NCI-H2171 (cell line): ENCODE results near the gene GNAT2.
A peak's percentile ranks its signal among the peaks of the same experiment; 100 is the strongest.

Source experiments
- DNase-seq: peaks from one replicate; lab custom pipeline; 2025; lab: John Stamatoyannopoulos, UW

GNAT2 gene

DNA sequence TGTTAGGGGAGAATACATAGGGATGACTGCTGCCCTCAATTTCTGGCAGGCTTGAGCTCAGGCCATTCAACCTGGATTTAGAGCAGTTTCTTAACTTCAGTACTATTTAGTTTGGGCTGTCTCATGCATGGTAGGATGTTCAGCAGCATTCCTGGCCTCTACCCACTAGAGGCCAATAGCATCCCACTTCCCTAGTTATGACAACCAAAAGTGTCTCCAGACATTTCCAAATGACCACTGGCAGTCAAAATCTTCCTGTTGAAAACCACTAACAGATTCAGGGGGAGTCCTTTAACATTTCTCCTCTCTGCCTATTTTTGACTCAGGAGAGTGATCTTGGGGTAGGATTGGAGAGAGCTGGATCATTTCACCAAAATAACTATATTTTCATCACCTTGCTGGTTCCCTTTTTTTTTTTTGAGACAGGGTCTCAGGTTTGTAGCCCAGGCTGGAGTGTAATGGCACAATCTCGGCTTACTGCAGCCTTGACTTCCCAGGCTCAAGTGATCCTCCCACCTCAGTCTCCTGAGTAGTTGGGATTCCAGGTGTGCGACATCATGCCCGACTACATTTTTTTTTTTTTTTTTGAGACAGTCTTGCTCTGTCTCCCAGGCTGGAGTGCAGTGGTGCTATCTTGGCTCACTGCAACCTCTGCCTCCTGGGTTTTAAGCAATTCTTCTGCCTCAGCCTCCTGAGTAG, 8.7 kb downstream of the GNAT2 start:
- no peak for DNase-seq

DNA sequence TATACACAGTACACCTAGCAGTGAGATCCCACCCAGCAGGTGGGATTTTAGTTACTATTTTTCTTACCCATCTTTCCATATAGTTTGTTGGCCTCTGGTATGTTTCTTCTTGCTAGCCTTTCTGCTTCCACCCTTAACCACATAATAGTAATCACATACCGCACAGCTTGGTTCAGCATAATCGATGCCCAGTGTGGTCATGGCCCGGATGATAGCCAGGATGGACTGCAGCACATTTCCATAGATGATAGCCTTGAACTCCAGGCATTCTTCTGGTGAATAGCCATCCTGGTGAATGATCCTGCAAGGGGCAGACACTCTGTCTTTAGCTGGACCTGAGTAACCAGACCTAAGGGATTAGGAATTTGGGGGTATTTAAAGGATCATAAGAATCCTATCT, 9.5 kb downstream of the GNAT2 start:
- no peak for DNase-seq

DNA sequence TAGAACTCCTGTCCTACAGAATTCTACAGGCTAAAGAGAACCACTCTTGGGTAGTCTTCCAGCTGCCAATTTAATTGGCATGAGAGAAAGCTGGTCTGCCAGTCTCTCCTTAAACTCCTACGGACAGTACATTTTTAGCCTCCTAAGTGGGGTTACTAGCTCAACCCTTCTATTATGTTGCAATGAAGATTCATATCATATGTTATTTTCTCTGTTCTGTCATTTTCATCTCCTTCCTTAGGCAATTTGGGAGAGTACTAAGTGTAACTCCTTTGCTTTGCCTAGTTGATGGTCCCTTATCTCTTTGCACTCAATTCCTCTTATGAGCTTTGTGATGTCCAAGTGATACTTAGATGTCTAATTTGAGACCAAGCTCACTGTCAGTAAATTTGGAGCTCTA, 14.0 kb downstream of the GNAT2 start:
- DNase-seq = no peak

DNA sequence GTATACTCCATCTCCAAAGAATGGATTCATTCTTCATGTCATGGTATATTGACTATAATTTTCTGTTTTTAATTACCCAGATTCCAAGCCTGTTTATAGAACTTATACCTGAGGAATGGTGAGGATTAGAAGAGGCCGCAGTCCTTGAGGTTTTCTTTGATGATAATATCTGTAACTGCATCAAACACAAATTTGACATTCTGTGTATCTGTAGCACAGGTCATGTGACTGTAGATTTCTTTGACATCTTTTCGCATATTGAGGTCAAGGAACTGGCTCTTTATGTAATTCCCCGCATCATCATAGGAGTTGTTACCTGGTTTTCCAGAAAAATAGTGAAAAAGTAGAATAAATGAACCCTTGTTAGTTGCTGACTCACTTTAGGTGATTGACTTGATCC, 16.2 kb downstream of the GNAT2 start:
- DNase-seq = no peak

DNA sequence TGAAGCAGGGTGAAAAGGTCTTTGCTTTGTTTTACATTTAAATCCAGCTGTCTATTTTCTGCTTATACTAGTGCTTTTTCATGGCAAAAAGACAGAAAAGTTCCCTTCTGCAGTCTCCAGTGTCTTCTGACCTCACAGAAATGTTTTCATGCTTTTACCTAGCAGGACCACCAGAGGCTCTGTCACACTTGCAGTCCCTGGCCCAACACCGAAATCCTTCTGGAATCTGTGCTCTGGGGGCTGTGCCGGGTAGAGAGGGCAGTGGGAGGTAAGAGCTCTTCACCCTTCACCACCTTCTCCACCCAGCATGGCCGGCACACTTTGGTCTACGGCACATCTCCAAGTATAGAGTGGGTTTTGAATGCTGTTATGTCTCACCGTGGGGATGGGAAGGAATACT, 20.8 kb downstream of the GNAT2 start:
- no peak for DNase-seq

DNA sequence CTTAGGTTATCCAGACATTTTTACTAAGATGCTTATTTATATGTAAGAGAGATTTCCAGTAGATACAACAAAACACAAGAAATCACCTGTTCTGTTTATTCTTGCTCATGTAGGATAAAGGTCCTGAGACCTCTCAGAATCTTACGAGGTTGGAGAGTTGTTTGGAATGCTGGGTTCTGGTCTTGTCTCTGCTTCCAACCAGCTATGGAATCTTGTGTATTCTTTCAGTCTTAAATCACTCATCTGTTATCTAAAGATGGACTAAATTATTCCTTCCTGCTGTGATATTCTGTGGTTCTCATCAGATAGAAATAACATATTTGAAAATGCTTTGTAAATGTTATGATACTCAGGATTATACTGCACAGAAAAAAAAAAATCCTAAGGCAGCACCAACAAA, 21.3 kb downstream of the GNAT2 start:
- no peak for DNase-seq

DNA sequence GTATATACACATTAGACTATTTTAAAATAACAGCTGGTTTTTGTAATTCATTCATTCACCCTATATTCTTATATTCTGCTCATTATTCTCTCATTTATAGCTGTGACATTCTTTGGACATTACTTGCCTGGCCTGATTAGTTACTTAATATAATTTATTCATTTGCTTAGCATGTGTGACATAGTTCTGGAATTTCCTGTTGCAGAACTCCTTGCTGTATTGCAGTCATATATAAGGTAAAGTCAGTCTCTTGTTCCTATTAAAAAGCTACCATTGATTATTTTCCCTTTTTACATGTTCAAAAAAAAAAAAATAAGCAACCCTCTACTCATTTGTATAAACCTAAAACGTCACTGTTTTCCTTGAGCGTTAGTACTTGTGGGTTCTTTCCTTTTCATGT, 23.9 kb downstream of the GNAT2 start:
- DNase-seq = no peak

DNA sequence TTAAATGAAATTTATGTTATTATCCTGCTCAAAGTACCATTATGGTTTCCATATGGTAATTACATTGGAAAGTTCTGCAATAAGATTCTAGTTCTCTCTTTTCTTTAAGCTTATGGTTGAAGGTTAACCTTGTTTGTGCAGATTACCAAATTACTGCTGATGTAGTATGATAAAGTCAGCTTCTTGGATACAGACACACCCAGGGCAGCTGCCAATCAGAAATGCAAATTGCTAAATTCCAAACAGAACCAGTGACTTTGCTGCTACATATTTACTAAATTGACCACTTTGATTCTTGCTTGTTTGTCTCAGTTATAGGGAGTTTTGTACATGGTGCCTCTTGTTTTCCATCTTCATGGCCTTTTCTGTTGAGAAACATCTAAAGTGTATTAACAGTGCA, 26.5 kb downstream of the GNAT2 start:
- no peak for DNase-seq

DNA sequence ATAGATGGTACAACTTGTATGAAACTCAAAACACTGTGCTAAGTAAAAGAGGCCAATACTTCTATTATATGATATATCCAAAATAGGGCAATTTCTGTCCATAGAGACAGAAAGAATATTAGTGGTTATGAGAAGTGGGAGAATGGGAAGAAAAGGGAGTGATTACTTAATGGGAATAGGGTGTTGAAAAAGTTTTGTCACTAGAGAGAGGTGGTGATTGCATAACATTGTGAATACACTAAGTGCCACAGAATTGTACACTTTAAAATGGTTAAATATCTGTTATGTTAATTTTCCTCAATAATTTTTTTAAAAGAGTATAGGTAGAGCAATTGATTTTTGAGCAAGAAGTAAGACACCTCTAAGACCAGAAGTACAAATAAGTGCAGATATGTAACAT, 29.7 kb downstream of the GNAT2 start:
- DNase-seq = no peak

DNA sequence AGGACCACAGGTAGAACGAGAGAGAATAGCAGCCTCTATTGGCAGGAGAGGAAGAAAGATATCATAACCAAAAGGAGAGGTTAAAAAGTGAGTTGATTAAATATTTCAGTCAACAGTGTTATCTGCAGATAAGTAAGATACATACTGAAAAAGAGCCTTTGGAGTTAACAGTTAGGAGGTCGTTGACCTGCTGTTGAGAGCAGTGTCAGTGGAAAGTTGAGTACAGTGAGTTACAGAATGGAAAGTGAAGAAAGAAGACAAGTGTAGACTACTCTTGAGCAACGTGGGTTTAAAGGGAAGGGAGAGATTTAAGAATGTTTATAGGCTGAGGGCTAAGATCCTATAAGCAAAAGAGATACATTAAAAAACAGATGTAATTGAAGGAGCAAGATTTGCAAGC, 30.2 kb downstream of the GNAT2 start:
- DNase-seq = no peak

DNA sequence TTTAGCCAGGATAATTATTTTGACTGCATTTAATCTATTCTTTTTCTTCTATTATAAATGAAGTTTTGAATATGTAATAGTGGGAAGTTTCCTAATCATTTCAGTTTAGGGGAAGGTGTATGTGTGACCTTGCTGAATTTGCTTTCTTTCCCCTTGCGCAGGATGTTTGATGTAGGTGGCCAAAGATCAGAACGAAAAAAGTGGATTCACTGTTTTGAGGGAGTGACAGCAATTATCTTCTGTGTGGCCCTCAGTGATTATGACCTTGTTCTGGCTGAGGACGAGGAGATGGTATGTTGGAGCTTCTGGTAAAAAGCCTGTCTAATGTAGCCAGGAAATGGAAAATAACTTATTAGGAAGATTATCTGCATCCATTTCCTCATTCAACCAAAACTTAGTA, 33.4 kb downstream of the GNAT2 start:
- no peak for DNase-seq

DNA sequence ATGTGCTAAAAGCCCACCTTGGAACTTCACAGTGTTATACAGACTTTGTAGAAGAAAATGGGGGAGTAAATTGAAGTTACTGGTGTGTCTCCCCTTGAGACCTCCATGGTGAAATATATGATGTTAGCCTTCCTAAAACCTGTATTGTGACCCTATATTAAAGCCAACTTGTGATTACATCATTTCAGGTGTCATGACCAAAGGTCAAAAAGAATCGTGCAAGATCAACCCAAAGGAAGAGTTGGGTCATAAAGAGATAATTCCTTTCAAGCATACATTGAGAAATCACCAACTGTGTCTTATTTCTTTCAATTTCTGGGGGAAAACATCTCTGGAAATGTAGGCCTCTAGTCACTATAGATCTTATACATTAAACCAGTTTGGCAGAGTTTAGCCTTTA, 34.6 kb downstream of the GNAT2 start:
- DNase-seq = no peak

DNA sequence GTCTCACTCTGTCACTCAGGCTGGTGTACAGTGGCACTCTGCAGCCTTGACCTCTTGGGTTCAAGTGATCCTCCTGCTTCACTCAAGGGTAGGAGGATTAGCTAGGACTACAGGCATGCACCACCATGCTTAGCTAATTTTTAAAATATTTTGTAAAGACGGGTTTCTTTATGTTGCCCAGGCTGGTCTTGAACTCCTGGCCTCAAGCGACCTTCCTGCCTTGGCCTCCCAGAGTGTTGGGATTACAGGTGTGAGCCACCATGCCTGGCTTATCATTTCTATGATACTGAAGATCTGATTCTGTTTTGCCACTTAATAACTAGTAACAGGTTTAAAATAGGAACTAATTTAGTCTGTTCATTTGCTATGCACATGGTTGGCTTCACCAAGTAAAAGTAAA, 37.4 kb downstream of the GNAT2 start:
- no peak for DNase-seq

DNA sequence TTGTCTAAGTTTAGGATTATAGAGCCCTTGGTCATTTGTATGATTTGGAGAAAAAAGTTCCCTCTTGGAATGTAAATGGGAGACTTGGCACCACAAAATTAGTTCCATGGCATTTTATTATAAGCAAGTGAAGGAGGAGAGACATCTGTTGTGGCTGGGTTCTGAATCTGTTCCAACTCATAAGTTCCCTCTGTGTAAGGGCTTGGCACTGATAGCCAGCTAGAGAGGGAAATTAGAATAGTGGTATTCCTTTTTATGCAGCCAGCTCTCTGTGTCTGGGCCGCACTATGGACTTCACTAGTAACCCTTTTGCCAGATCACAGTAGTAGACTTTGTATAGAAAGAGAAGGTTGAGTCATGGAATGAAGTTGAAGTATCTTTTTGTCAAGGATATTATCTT, 39.9 kb downstream of the GNAT2 start:
- no peak for DNase-seq

DNA sequence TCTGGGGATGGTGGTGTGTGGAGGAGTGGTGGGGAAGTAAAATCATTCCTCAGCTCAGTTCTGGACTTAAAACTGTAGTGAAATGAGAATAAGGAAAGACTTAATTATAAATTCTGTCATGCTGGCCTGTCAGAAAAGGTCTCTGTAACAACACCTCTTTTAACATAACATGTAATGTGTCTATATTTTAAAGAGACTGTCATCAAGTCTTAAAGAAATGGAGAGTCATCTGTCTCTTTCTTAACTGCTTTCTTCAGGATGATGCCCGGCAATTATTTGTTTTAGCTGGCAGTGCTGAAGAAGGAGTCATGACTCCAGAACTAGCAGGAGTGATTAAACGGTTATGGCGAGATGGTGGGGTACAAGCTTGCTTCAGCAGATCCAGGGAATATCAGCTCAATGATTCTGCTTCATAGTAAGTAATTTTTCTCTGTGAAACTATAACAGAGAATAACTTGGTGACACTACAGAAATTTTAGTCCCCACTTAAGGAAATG, 40.4 kb downstream of the GNAT2 start:
- no peak for DNase-seq

DNA sequence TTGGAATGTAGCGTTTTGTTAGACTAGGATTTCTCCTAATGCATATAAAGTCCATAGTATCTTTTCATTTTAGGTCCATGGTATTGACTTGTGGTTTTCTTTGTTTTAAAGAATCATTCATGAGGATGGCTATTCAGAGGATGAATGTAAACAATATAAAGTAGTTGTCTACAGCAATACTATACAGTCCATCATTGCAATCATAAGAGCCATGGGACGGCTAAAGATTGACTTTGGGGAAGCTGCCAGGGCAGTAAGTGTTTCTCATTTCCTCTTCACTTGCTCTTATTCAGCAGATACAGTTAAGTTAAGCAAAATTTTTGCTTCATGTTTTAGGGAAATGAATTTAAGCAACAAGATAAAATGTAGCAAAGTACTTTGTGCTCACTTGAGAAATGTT, 45.6 kb downstream of the GNAT2 start:
- DNase-seq = no peak

DNA sequence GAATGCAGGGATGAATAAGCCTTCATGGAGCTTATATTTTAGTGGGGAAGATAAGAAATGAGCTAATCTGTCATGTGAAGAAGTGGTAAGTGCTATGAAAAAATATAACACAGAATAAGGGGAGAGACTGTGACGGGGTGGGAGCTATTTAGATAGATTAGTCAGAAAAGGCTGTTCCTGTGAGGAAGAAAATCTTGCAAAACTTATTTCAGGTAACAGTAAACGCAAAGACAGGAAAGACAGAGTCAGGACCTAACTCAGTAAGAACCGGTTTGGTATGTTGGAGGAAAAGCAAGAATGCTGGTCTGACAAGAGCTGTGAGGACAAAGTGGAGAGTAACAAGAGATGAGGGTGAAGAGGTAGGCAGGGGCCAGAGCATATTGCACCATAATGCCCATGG, 49.0 kb downstream of the GNAT2 start:
- DNase-seq = no peak

DNA sequence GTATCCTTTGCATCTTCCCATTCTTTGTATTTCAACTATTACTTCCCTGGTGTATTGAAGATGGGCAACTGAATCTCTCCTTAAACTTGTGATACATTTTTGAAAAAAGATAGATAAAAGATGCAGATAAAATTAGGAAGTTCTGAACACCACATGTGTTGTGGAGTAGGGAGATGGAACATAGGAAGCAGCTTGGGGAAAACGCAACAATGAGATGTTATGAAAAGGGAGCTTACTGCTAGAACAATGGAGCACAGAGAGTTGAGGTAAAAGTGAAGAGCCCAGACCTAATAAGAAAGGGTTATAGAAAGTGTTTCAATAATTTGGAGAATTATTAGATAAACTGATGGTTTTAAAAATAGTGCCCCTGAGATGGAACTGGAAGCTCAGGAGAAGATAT, 50.1 kb downstream of the GNAT2 start:
- DNase-seq = no peak

DNA sequence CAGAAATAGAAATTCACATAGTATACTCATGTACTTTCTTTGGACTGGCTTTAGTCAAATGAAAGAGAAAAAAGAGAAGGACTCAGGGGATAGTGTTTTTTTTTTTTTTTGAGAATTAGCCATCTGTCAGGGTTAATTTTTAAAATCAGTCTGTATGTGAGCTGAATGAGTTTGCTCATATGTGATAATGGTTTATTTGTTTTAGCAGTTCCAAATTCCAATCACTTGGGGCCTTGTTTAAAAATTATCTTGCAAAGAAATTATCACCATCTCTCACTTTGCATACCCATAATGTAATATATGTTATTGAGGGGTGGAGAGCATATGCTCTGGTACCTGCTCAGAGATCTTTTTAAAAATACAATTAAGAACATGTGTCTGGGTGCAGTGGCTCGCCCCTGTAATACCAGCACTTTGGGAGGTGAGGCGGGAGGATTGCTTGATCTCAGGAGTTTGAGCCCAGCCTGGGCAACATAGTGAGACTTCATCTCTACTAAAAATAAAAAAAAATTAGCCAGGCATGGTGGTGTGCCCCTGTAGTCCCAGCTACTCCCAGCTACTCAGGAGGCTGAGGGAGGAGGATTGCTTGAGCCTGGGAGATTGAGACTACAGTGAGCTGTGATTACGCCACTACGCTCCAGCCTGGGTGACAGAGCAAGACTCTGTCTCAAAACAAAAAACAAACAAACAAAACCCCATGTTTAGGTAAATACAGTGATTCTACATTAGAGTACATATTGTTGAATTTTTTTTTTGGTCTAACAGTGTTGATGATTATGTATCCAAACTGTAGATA, 51.3 kb downstream of the GNAT2 start:
- DNase-seq = peak; percentile 41

DNA sequence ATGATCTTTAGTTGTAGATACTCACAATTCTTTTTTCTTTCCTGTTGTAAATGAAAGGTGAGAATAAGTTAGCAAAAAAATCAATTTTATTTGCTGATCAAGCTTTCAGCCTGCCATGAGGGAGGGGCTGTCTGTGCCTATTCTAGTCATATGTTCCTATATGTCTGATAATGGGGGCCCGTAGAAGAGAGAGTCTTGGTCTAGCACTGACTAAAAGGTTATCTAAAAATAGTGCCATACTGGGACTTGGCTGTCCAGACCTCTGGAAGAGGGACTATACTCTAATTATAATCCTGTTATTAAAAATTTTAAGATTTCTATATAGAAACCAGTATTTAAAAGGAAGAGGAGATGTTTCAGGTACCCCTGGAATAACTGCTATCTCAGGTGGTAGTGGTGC, 52.4 kb downstream of the GNAT2 start:
- no peak for DNase-seq

DNA sequence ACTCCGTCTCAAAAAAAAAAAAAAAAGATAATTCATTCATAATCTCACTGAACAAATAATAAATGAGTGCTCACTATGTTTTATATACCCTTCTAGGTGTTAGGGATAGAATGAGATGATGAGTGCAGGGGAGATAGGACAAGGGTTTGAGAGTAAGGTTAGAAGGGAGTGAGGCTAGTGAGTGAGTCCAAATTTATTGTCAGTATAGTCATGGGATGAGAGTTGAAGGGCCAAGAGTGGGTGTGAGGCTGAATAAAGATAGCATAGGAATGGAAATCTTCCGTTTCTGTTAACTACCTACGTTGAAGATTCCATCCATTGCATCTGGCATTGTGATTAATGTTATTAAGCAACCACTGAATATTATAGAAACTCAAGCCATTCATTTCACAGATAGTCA, 54.2 kb downstream of the GNAT2 start:
- no peak for DNase-seq

DNA sequence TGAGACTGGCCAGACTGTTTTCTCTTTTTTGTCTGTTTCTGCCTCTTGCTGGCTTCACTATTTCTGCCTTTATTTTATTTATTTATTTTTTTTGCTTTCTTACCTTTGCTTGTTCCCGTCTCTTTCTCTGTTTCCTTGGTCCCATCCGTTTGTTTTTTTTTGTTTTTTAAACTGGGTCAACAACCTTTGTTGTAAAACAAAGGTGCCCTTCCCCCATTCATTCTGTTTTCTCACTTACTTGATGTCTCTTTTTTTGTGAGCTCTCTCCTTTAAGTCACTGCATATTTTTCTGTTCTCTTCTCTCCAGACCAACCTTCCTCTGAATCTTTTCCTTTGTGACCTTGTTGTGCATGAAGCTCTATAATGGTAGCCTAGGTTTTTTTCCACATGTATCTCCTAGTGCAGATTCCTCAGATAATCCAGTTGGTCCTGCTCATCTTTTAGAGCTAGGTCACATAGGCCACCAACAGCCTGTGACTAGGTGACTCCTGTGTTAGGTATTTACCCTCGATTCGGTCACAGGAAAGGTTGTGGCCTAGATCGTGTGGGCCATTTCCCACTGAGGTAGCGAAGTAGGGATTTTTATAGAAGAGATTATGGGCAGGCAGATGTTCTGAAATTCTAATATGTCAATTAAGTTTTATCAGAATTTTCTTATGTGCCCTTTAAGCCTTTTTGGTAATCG, 55.1 kb downstream of the GNAT2 start:
- no peak for DNase-seq

DNA sequence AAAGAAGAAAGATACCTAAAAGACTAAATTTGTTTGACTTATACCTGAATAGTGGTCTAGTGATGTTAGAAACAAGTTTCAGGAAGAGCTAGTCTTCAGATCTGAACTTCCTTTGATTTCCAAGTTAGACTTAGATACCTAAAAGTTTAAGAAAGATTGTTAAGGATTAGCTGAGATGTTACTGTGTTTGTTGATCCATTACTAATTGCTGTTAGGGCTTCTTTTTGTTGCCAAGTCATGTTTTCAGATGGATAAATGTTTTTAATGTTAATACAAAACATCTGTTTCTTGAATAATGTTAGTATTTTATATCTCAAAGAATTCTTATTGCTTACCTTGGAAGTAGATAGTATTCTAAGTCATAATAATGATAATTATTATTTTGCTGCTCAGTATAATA, 59.4 kb downstream of the GNAT2 start:
- no peak for DNase-seq
